ENCODE data around the gene HNRNPA1.

HNRNPA1 gene

GRCh38 chr12:54294953-54295566 is 14.5 kb downstream of the HNRNPA1 start:
- no peak for DNase-seq (ENCODE audit: extremely low spot score)
- POLR2A ChIA-PET = interaction anchor here (1.2 to 1.3 kb wide), 2 partner anchors 15 to 29 kb away, joined by 5 to 6 read pairs; partner anchors contain the start of genes CBX5, COPZ1 and HNRNPA1
- CTCF ChIA-PET = interaction anchor here (0.6 to 5.1 kb wide), 4 partner anchors 8 to 41 kb away, joined by 3 to 21 read pairs (median 4); partner anchors contain the start of gene COPZ1
- TF ChIP-seq CTBP1 (IDR thresholded peaks at IDR 0.05; ENCODE audit: borderline replicate concordance) = no peak
- no peak for TF ChIP-seq ELF4 (IDR thresholded peaks at IDR 0.05)
- TF ChIP-seq FOXA1 (IDR thresholded peaks at IDR 0.05) = no peak
- TF ChIP-seq TARDBP (IDR thresholded peaks at IDR 0.05) = no peak
- no peak for TF ChIP-seq L3MBTL2 (conservative IDR thresholded peaks at IDR 0.05)
- TF ChIP-seq LEF1 (IDR thresholded peaks at IDR 0.05; ENCODE audit: borderline replicate concordance) = no peak
- TF ChIP-seq BHLHE40 (IDR thresholded peaks at IDR 0.05; ENCODE audit: borderline replicate concordance) = no peak
- no peak for TF ChIP-seq PKNOX1 (IDR thresholded peaks at IDR 0.05)
- no peak for TF ChIP-seq SUZ12 (IDR thresholded peaks at IDR 0.05)

- DNase-seq (ENCODE audit: extremely low spot score) = no peak
- TF ChIP-seq TARDBP (IDR thresholded peaks at IDR 0.05) = no peak
- ChIA-PET POLR2A (interaction anchor here (1.3 to 1.7 kb wide), 2 partner anchors 17 to 28 kb away, joined by 4 to 6 read pairs; partner anchors contain the start of genes CBX5, COPZ1 and HNRNPA1), CTCF (interaction anchor here (1.1 kb wide), 1 partner anchor 28 kb away, joined by 3 read pairs; the partner anchor contains the start of gene COPZ1)
Observed at GRCh38 chr12:54296393-54297099, 16.0 kb downstream of the HNRNPA1 start.

GRCh38 chr12:54298904-54299303 is 18.4 kb downstream of the HNRNPA1 start:
- CTCF ChIA-PET = interaction anchor here (0.9 to 1.3 kb wide), 5 partner anchors 13 to 39 kb away, joined by 3 to 6 read pairs (median 3); no protein-coding TSS in a partner anchor
- TF ChIP-seq LEF1 (IDR thresholded peaks at IDR 0.05; ENCODE audit: borderline replicate concordance) = no peak
- TF ChIP-seq SUZ12 (IDR thresholded peaks at IDR 0.05) = no peak
- TF ChIP-seq CTBP1 (IDR thresholded peaks at IDR 0.05; ENCODE audit: borderline replicate concordance) = no peak
- no peak for TF ChIP-seq HDGF (IDR thresholded peaks at IDR 0.05; ENCODE audit: borderline replicate concordance)
- no peak for TF ChIP-seq TARDBP (IDR thresholded peaks at IDR 0.05)
- TF ChIP-seq NFRKB (IDR thresholded peaks at IDR 0.05) = no peak
- no peak for TF ChIP-seq ARNT (IDR thresholded peaks at IDR 0.05)
- TF ChIP-seq FOXA1 (IDR thresholded peaks at IDR 0.05) = no peak
- TF ChIP-seq L3MBTL2 (conservative IDR thresholded peaks at IDR 0.05) = no peak
- no peak for TF ChIP-seq ELF4 (IDR thresholded peaks at IDR 0.05)
- no peak for TF ChIP-seq FOXM1 (IDR thresholded peaks at IDR 0.05; ENCODE audit: borderline replicate concordance)
- TF ChIP-seq PKNOX1 (IDR thresholded peaks at IDR 0.05) = no peak
- TF ChIP-seq FOXK2 (IDR thresholded peaks at IDR 0.05) = no peak
- TF ChIP-seq SP1 (IDR thresholded peaks at IDR 0.05) = no peak
- TF ChIP-seq BHLHE40 (IDR thresholded peaks at IDR 0.05; ENCODE audit: borderline replicate concordance) = no peak
- no peak for TF ChIP-seq ZNF384 (IDR thresholded peaks at IDR 0.05)
- POLR2A ChIA-PET = interaction anchor here (1.2 to 4.3 kb wide), 3 partner anchors 9 to 19 kb away, joined by 3 to 38 read pairs (median 5); partner anchors contain the start of genes CBX5 and HNRNPA1
- no peak for DNase-seq (ENCODE audit: extremely low spot score)

GRCh38 chr12:54299515-54300224 is 19.1 kb downstream of the HNRNPA1 start:
- ChIA-PET CTCF (interaction anchor here (0.6 to 1.3 kb wide), 4 partner anchors 9 to 37 kb away, joined by 3 to 9 read pairs (median 4); no protein-coding TSS in a partner anchor), POLR2A (interaction anchor here (1.2 to 4.3 kb wide), 3 partner anchors 9 to 20 kb away, joined by 3 to 38 read pairs (median 5); partner anchors contain the start of genes CBX5 and HNRNPA1)
- DNase-seq (ENCODE audit: extremely low spot score) = no peak
- TF ChIP-seq PKNOX1 (IDR thresholded peaks at IDR 0.05) (no peak), SUZ12 (IDR thresholded peaks at IDR 0.05) (no peak), L3MBTL2 (conservative IDR thresholded peaks at IDR 0.05) (no peak), FOXK2 (IDR thresholded peaks at IDR 0.05) (no peak), ZNF384 (IDR thresholded peaks at IDR 0.05) (no peak), ELF4 (IDR thresholded peaks at IDR 0.05) (no peak), NFRKB (IDR thresholded peaks at IDR 0.05) (no peak), FOXM1 (IDR thresholded peaks at IDR 0.05; ENCODE audit: borderline replicate concordance) (no peak), LEF1 (IDR thresholded peaks at IDR 0.05; ENCODE audit: borderline replicate concordance) (no peak), SP1 (IDR thresholded peaks at IDR 0.05) (no peak), HDGF (IDR thresholded peaks at IDR 0.05; ENCODE audit: borderline replicate concordance) (no peak), TARDBP (IDR thresholded peaks at IDR 0.05) (no peak), BHLHE40 (IDR thresholded peaks at IDR 0.05; ENCODE audit: borderline replicate concordance) (no peak), CTBP1 (IDR thresholded peaks at IDR 0.05; ENCODE audit: borderline replicate concordance) (no peak), FOXA1 (IDR thresholded peaks at IDR 0.05) (no peak), ARNT (IDR thresholded peaks at IDR 0.05) (no peak)

- TF ChIP-seq TARDBP (IDR thresholded peaks at IDR 0.05) = no peak
- no peak for TF ChIP-seq LEF1 (IDR thresholded peaks at IDR 0.05; ENCODE audit: borderline replicate concordance)
- TF ChIP-seq NFRKB (IDR thresholded peaks at IDR 0.05) = no peak
- TF ChIP-seq PKNOX1 (IDR thresholded peaks at IDR 0.05) = no peak
- no peak for TF ChIP-seq L3MBTL2 (conservative IDR thresholded peaks at IDR 0.05)
- no peak for TF ChIP-seq FOXK2 (IDR thresholded peaks at IDR 0.05)
- TF ChIP-seq HDGF (IDR thresholded peaks at IDR 0.05; ENCODE audit: borderline replicate concordance) = no peak
- TF ChIP-seq SP1 (IDR thresholded peaks at IDR 0.05) = no peak
- TF ChIP-seq CTBP1 (IDR thresholded peaks at IDR 0.05; ENCODE audit: borderline replicate concordance) = no peak
- no peak for TF ChIP-seq FOXM1 (IDR thresholded peaks at IDR 0.05; ENCODE audit: borderline replicate concordance)
- no peak for TF ChIP-seq ELF4 (IDR thresholded peaks at IDR 0.05)
- no peak for TF ChIP-seq ARNT (IDR thresholded peaks at IDR 0.05)
- no peak for TF ChIP-seq ZNF384 (IDR thresholded peaks at IDR 0.05)
- POLR2A ChIA-PET = interaction anchor here (1.6 to 4.3 kb wide), 2 partner anchors 10 to 21 kb away, joined by 5 to 38 read pairs; partner anchors contain the start of genes CBX5 and HNRNPA1
Observed at GRCh38 chr12:54300225-54300731, 19.8 kb downstream of the HNRNPA1 start.

More at GRCh38 chr12:54300225-54300731, 19.8 kb downstream of the HNRNPA1 start:
- CTCF ChIA-PET = interaction anchor here (0.6 to 1.3 kb wide), 3 partner anchors 9 to 36 kb away, joined by 3 to 9 read pairs (median 5); no protein-coding TSS in a partner anchor
- DNase-seq (ENCODE audit: extremely low spot score) = no peak
